Thyroid gland (tissue), 4 donors: ENCODE results near the gene PHC2. TPM values are rescaled to one million over a fixed set of nuclear protein-coding genes. Genes with fewer than 3 reads are reported as not detected.

Experiments
- DNase-seq, 2 donors: peaks; one replicate each; pipeline ENCODE4 v3.0.0-alpha.2; 2019
- H3K27ac ChIP-seq, 3 donors: fragments of 200-600 bp; sonication (generic); 1 replicate in 2 of 3; 2 replicates in 1 of 3; pipeline ENCODE4 v1.5.1; 2016 to 2019; ENCODE audit warnings: mild to moderate bottlenecking in 1 of 3, moderate library complexity in 1 of 3
- H3K27me3 ChIP-seq: fragments of 200-600 bp; sonication (generic); one replicate; pipeline ENCODE4 v1.5.1; 2019
- H3K36me3 ChIP-seq, 2 donors: fragments of 200-600 bp; sonication (generic); one replicate each; pipeline ENCODE4 v1.5.1; 2016 to 2019
- H3K4me1 ChIP-seq, 2 donors: fragments of 200-600 bp; sonication (generic); one replicate each; pipeline ENCODE4 v1.5.1; 2017 to 2019
- H3K4me3 ChIP-seq, 3 donors: fragments of 200-600 bp; sonication (generic); replicated peaks in 1 of 3; 1 replicate in 2 of 3; 2 replicates in 1 of 3; pipeline ENCODE4 v1.5.1; 2016; ENCODE audit warnings: mild to moderate bottlenecking in 1 of 3
- H3K9me3 ChIP-seq: fragments of 200-600 bp; sonication (generic); one replicate; pipeline ENCODE4 v1.5.1; 2017
- CTCF ChIP-seq, 6 experiments: fragments of 200-600 bp in 3 of 6; fragments of 450-650 bp in 3 of 6; sonication (generic) in 3 of 6; IDR thresholded peaks; one replicate each; pipeline ENCODE4 v1.5.1; 2016 to 2019; ENCODE audit warnings: antibody characterized with exemption in 6 of 6, mild to moderate bottlenecking in 2 of 6, inconsistent platforms in 1 of 6, moderate library complexity in 1 of 6
- POLR2A ChIP-seq, 2 donors: fragments of 450-650 bp; IDR thresholded peaks; one replicate each; pipeline ENCODE4 v1.6.1; 2017; ENCODE audit warnings: antibody characterized with exemption in 2 of 2, mild to moderate bottlenecking in 2 of 2, moderate library complexity in 1 of 2
- WGBS, 2 donors: methylation state at CpG; one replicate each; pipeline ENCODE4 v1.1.5; 2017; 5-methylcytosine and 5-hydroxymethylcytosine counted together
- intact Hi-C: fragments of 100-400 bp; cut with DNase I; formaldehyde crosslinking; loops from one replicate; pipeline ENCODE4 v1.15.1; 2023
- total RNA-seq, 4 donors: library from RNA; depleted of rRNA; stranded (reverse); fragments of >200 nt; gene quantifications; one replicate each; pipeline ENCODE4 v1.2.3, GENCODE V29; 2016

Gene PHC2
- total RNA-seq, 4 donors from 2014 or later: 86.8 to 150 (median 113) TPM

DNA sequence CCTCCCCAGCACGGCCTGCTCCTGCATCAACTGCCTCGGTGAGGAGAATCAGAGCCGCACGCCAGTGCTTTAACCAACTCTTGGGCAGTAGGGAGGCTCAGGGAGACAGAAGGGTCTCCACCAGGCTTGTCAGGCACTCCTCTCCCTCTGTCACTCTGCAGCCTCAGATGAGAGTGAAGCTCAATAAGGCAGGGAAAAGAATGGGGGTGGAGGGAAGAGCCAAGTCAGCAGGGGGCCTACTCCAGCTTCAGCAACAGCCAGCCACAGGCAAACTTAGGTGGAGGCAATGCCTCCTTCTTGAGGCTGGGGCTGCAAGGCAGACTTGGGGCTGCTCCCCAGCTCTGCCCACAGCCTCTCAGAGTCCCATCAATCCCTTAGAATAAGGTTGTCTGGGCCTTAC, 58.2 kb downstream of the PHC2 start:
- H3K27ac ChIP-seq: no peak overlapping the region
- TF ChIP-seq CTCF (IDR thresholded peaks at IDR 0.05): no peak
- WGBS, 2 donors: 91% methylated on average over 4 of the region's 4 CpGs
- H3K4me1 ChIP-seq: peaks cover 0 to under 1% of the 10 kb centered on the region in 2 donors
- no peak overlapping the region for H3K4me3 ChIP-seq
- DNase-seq: no peak
- no peaks in the 10 kb centered on the region for H3K36me3 ChIP-seq
- intact Hi-C loops: loop anchor here (5.0 kb wide), 1 partner anchor 60 kb away; the partner anchor contains the start of gene PHC2
- H3K27me3 ChIP-seq: no peaks in the 10 kb centered on the region
- H3K9me3 ChIP-seq: no peaks in the 10 kb centered on the region

DNA sequence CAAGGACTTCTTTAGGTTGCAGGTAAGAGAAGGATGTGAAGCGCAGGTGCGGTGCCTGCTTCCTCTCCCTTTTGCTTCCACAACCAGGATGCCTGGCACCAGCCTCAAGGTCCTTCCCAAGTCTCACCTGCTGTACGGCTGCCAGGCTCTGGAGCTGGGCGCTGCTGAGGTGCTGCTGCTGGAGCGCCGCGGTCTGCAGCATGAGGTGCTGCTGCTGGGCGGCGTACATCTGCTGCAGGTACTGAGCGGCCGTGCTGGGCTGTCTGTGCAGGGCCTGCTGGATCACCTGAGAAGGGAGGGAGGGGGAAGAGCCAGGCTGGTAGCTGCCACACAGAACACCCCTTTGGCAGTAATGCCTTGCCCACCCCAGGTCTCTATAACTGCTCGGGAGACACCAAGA, 58.7 kb downstream of the PHC2 start:
- no peaks in the 10 kb centered on the region for H3K9me3 ChIP-seq
- H3K4me3 ChIP-seq: no peak overlapping the region
- H3K27me3 ChIP-seq: no peaks in the 10 kb centered on the region
- WGBS, 2 donors: 94 to 96% methylated on average over 3 to 11 of the region's 12 CpGs
- DNase-seq: no peak
- intact Hi-C loops: loop anchor here (5.0 kb wide), 1 partner anchor 60 kb away; the partner anchor contains the start of gene PHC2
- no peak overlapping the region for H3K27ac ChIP-seq
- H3K36me3 ChIP-seq: no peaks in the 10 kb centered on the region
- TF ChIP-seq POLR2A (IDR thresholded peaks at IDR 0.05) (no peak), CTCF (IDR thresholded peaks at IDR 0.05) (no peak)
- peaks cover 4 to 5% of the 10 kb centered on the region in 2 donors for H3K4me1 ChIP-seq

GRCh38 chr1:33371334-33371733, 59.6 kb downstream of the PHC2 start:
- Histone ChIP-seq H3K4me3 (no peak overlapping the region), H3K9me3 (no peaks in the 10 kb centered on the region), H3K27me3 (no peaks in the 10 kb centered on the region), H3K36me3 (no peaks in the 10 kb centered on the region), H3K4me1 (peaks cover 4 to 7% of the 10 kb centered on the region in 2 donors), H3K27ac (no peak overlapping the region)
- TF ChIP-seq POLR2A (IDR thresholded peaks at IDR 0.05) (no peak), CTCF (IDR thresholded peaks at IDR 0.05) (no peak)
- intact Hi-C loops: loop anchor here (5.0 kb wide), 1 partner anchor 61 kb away; the partner anchor contains the start of gene PHC2
- no peak for DNase-seq
- WGBS, 2 donors: 92 to 98% methylated on average over 9 of the region's 9 CpGs

GRCh38 chr1:33370827-33371226, 60.1 kb downstream of the PHC2 start:
- no peak for TF ChIP-seq POLR2A (IDR thresholded peaks at IDR 0.05)
- TF ChIP-seq CTCF (IDR thresholded peaks at IDR 0.05): no peak
- intact Hi-C loops: loop anchor here (5.0 kb wide), 1 partner anchor 61 kb away; the partner anchor contains the start of gene PHC2
- Histone ChIP-seq H3K9me3 (no peaks in the 10 kb centered on the region), H3K4me3 (no peak overlapping the region), H3K27me3 (no peaks in the 10 kb centered on the region), H3K36me3 (no peaks in the 10 kb centered on the region), H3K27ac (no peak overlapping the region), H3K4me1 (peaks cover 7 to 9% of the 10 kb centered on the region in 2 donors)
- WGBS, 2 donors: 92 to 96% methylated on average over 5 of the region's 5 CpGs
- DNase-seq: no peak

GRCh38 chr1:33370301-33370700, 60.6 kb downstream of the PHC2 start:
- TF ChIP-seq POLR2A (IDR thresholded peaks at IDR 0.05): no peak
- Histone ChIP-seq H3K4me3 (no peak overlapping the region), H3K27ac (no peak overlapping the region), H3K36me3 (no peaks in the 10 kb centered on the region), H3K9me3 (no peaks in the 10 kb centered on the region), H3K4me1 (peaks cover 11 to 12% of the 10 kb centered on the region in 2 donors), H3K27me3 (no peaks in the 10 kb centered on the region)
- intact Hi-C loops: loop anchor here (5.0 kb wide), 1 partner anchor 62 kb away; the partner anchor contains the start of gene PHC2
- DNase-seq: no peak
- WGBS, 2 donors: 84% methylated on average over 4 of the region's 4 CpGs
